Stimulated activated CD4-positive, alpha-beta T cell treated with anti-CD3 and anti-CD28 coated beads, Interleukin-2, amount 100 ng/mL, for 24 hours (primary cell): ENCODE measurements around the gene SMAD3.

Source experiments
- DNase-seq, 2 donors: peaks; one replicate each; pipeline ENCODE4 v3.0.0-alpha.2; 2020

The SMAD3 gene

DNA sequence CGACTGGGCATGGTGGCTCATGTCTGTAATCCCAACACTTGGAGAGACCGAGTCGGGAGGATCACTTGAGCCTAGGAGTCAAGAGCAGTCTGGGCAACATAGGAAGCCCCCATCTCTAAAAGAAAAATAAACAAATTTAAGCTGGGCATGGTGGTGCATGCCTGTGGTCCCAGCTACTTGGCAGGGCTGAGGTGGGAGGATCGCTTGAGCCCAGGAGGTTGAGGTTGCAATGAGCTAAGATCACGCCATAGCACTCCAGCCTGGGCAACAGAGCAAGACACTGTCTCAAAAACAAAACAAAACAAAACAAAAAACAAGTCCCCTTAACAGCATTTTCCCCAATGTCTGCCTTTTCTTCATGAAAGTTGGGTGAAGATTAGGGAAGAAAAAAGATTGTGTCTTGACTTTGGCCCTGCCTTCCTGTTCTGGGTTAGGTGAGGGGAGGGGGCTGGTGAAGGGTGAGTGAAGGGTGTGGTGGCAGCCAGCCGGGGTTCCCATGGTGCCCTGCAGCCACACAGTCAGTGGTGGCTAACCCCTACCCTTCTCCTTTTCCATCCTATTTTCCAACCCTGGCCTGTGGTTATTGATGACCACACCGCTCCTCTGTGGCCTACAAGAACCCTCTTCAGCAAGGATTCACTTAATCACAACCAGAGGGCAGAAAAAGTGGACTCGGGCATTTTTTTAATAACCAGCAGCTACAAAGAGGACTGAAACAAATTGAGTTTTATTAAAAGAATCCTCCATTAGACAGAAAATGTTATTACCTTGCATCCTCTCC, 28.4 kb upstream of the SMAD3 start:
- DNase-seq: no peak

DNA sequence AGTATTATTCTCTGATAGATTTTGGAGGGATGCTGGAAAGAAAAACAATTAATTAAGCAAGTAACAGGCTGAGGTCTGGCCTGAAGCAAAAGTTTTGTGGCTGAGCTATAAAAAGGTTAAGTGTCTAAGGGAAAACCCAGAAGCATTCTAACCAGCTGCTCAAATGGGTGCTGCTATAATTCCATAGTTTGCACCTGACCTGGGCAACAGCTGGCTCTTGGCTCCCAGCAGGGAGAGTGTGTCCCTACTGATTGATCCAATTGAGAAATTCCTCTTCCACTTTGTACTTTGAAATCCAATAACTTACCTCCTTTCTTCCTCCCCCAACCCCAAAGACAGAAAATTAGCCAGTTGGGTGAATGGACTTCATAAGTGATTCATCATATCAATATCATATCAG, 27.7 kb upstream of the SMAD3 start:
- no peak for DNase-seq

DNA sequence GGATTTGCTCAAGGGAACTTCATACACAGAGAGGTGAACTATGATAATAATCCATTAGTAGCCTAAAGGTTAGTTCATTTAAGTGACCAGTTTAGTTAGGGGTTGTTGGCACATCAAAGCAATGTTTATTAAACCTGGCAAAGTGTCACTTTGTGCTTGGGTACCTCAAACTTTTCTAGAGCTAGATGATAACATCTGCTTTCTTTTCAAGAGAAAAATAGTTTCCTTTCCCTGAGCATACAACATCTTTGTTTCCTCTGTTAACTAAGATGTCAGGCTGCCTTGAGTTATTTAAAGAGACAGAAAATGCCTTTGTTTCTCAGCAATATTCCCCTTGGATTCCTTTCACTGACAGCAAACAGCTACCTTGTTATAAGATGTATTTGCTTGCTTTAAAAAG, 26.7 kb upstream of the SMAD3 start:
- no peak for DNase-seq

DNA sequence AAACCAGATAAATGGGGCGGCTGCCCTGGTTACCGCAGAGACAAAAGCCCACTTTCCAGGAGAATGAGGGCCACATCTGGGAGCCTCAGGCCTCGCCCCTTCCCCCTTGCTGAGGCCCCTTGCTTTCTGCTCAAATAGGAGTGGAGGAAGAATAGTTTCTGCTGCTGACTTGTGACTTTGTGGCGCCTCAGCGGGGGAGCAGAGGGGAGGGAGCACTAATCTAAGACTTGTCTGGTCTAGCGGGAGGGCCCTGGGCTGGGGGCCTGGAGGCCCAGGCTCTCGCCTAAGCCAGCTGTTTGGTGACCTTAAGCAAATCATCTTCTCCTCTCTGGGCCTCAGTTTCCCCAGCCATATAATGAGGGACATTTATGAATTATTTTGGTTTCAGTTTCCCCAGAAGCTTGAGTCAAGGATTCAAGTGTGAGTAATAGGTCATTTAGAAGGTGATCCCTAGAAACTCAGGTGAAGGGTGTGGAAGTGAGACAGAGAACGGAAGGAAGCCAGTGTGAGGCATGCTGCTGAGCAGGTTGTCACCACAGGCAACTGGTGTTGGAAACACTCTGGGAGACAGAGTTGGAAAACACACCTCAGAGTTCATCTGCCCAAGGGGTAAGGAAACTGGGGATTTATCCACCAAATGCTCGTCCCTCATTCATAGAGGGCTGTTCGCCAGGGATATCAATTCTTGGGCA, 25.9 kb upstream of the SMAD3 start:
- DNase-seq: no peak

DNA sequence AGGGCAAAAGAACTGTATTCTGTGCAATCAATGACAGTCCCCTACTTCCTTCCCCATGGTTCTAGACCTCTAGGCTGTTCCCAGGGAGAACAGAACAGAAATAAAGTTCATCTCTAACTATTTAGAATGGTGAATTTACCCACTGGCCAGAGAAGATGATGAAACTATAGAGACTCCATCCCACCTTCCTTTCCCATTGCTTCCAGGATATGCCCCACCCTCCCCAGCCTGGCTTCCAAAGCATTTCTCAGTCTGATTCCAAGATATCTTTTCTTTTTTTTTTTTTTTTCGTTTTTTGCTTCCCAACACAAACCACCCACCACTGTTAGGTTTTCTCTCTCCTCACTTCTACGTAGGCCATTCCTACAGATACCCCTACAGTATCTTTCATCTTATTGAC, 25.1 kb upstream of the SMAD3 start:
- DNase-seq: no peak

DNA sequence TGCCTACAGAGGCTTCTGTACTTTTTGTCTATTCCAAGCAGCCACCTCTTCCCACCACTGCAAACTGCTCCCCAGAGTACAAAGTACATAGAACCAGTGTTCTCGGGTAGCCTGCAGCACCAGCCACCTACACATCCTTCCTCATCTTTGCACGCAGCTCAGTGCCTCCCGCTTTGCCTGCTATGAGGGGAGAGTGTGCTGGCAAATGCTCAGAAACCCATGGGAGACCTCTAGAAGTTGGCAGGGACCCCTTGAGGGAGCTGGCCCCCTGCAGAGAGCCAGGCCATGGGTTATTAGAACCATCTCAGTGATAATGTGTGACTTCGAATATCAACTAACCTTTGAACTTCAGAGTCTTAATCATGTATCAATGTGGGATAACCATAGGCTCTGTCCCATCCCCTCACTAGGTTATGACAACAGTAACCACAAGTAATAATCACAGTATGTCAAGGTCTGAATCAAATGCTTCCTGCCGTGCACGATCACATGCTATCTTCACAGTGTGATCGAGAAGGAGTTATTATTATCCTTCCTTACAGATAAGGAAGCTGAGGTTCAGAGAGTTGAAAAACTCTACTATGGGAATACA, 22.8 kb upstream of the SMAD3 start:
- no peak for DNase-seq

DNA sequence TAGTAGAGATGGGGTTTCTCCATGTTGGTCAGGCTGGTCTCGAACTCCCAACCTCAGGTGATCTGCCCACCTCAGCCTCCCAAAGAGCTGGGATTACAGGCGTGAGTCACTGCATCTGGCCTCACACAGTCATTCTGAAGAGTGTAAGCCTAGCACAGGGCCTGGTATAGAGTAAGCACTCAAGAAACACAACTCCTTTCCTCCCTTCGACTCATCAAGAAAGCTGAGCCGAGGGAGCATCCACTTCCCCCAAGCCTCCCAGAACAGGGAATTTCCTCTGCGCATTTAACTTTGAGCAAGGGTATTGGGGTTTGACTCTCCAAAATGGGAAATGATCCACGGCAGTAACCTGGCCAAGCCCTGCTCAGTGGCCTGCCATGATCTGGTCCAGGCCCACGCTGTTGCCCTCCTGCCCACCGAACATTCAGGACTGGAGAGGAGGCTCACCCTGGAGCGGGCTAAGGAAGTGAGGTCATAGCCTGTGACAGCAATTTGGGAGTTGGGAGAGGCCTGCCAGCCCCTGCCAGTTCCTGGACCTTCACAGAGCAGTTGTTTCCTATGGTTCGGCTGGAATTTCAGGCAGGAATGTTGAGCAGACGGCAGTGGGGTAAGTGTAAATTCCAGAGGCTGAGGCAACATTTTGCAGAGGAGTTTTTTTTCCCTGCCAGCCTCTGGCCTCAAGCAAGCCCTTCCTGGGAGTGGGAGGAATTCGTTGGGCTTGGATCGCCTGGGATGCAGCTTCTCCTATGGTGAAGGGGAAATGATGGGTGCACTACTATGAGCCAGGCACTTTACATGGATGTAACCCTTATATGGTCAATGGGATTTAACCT, 21.2 kb upstream of the SMAD3 start:
- DNase-seq: no peak

DNA sequence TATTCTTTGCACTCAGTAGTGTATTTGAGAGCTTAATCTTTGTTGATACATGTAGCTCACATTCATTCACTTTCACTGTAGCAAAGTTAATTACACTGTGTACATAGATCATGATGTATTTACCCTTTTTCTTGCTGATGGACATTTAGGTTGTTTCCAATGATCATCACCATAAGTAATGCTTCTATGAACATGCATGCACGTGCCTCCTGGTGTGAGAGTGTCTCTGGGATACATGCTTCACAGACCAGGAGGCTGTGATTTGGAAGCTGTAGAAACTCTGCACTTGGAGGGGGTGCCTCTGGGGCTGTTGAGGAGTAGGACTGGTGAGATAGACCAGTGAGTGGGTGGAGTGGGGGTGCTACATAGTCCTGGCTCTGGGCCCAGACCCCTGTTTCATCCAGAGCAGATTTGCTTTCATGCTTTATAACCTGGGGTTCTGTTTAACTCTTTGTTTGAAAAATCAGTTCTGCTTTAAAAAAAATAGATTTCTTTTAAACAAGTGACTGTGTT, 18.2 kb upstream of the SMAD3 start:
- DNase-seq: no peak

DNA sequence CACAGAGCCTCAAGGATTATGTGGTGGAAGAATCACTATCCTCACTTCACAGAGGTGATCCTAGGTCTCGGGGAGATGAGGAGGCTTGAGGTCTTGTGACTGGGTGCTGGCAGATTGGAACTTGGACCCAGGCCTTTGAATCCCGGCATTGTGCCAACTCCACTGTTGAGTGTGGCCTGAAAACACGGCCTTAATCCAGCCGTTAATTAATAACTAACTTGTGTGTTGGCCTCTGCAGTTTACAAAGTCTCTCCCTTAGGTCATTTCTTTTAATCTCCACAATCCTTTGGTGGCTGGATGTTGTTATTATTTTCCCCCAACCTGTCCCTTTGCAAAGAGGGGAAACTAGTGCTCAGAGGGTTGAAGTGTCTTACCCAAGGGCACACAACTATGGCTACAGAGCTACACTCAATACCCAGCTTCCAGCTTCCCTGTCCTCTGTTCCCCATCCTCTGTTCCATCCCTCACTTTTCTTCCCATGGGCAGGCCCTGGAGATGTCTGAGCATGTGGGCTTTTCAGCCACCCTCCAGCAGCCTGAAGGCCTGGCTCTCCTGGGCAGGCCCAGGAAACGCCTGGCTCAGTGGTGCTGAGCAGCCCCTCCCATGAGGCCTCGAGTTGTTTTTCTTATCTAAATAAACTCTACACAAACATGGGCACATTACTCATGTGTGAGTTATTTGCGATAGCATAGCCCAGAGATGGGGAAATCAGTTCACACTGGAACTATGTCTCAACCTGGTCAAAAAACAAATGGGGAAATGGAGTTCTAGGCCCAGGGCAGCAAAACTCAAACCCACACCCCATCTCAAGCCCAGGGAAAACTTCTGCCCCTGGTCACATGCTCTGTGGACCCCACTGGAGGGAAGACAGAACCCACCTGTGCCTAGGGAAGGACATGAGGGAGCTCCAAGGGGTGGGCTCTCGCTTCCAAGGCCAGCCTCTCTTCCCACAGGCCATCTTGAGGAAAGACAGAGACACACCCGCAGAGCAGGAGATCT, 16.8 kb upstream of the SMAD3 start:
- no peak for DNase-seq

DNA sequence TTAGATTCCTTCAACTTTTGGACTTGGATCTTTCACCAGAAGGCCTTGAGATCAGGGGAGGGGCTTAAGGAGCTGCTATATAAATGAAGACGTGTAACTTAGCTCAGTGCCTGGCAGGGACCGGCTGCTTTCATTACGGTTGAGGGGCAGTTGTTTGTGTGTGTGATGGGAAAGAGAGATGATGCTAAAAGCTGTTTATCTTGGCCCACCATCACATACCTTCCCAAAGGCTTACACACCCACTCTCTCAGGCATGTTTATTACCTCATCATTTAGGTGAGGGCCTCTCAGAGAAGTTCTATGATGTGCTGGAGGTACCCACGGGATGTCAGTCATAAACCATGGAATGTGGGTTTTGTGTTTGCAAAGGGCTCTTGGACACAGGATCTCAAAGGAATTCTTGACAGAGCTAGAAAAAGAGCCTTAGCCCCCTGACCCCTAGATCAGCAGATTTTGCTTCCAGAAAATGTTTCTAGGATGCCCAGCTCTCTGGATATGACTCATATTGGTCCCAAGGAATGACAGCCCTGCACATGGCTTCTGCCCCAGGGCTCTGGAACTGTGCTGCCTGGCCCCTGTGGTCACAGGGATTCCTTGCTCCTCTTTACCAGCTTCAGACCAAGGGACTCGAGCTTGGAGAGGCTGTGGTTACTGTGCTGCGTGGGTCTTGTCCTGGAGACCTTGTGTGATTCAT, 15.9 kb upstream of the SMAD3 start:
- DNase-seq: no peak

DNA sequence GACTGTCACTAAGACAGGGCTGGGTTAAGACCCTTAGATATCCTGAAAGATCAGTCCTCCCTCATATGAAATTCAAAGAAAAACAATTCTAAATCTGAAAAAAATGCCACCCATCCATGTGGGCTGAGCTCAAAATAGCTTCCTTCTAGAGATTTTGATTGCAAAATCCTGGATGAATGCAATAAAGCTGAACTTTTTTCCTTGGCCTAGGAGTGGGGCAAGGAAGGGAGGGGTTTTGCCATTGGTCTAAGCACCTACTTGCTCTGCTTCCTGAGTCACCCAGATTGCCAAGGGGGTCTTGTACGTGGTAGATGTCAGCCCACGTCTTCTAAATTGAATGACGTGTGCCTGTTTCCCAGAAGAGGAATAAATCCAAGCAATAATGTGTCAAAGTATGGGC, 15.3 kb upstream of the SMAD3 start:
- DNase-seq: no peak

DNA sequence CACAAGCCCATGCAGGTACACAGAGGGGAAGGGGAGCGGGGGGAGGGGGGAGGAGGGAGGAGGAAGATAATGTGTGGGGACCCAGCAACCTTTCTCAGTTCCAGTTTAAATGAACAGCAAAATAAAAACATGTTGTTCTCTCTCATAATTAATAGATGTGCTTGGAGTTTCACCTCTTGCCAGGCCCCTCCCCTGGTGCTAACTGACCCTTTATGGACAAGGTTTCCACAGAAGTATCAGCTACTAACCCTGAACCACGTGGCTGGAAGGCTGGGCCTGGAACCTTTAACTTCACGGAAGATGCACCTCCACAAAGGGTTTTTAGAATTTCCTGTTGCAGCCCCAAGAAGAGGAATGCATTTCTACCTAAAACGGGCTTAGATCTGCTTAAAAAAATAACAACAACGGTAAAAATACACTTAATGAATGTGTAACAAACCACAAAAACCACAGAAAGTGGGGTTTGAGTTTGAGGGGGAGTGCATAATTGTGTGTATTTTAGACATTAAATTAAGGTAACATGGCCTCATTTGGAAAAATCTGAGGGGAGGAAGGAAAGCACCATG, 14.8 kb upstream of the SMAD3 start:
- DNase-seq: no peak

DNA sequence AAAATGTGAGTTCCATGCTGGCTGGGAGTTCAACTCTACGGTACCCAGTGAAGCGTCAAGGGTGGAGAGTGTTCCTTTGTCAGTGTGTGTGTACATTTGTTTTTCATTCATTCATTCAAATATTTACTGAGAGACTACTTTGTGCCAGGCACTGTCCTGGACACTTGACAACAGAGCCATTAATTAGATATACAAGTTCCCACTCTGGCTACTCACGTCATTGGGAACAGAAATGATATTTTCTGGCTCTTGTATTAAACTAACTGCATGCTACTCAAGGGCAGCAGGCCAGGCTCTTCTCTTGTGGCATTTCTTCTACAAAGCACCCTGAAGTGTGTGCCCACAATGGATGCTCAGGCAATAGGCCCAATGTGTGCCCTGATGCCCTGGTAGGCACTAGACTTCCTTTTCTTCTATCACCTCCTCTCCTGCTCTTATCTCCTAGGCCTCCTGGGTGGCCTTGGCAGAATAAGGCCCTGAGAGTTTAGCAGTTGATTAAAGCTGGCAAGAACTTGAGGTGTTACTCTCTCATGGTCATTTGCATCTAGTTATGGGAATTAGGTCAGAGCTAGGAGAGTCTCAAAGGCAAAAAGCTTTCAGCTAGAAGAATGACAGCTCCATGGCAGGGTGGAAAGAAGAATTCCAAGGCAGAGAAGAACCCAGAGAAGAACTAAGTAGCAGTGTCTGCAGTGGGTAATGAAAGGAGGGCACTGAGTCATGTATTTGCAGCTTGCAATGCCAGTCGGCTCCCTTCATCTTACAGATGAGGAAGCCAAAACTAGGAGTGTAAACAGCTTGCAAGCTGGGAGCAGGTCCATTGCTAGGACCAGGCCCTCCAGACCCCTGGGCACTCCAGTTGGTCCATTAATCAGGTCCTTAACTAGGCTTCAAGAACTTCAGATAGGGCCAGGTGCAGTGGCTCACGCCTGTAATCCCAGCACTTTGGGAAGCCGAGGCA, 14.0 kb upstream of the SMAD3 start:
- no peak for DNase-seq

DNA sequence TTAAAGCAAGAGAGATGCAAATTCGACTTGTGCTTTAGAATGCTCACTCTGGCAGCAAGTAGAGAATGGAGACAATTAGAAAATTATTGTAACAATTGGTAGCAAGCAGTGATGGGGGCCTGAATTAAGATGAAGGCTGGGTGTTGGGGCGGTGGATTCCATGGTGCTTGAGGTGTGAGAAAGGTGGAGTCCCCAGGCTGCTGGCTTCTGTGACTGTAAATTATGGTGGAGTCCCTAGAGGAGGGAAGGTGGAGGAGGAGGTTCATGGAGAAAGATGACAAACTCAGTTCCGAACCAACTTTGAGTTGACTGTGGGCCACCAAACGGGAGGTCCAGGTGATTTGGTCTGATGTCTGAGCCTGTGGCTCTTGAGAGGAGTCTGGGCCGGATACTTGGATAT, 10.7 kb upstream of the SMAD3 start:
- DNase-seq: no peak

DNA sequence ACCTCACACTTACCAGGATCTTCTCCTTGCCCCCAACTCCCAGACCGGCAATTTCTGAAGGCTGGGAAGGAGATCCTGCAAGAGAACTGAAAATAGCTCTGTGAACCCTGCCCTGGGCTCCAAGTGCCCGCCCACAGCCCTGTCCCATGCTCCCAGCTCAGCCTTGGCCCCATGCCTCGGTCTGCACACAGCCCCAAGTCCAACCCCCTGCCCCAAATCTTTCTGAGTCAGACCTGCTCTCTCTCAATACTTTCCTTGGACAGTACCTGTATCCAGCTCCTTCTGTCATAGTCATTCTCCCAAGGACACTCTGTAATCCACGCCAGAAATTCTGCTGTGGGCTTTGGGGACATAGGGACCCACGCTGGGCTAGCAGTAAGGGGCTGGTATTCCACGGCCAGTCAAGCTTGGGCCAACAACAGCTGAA, 6.3 kb upstream of the SMAD3 start:
- no peak for DNase-seq

DNA sequence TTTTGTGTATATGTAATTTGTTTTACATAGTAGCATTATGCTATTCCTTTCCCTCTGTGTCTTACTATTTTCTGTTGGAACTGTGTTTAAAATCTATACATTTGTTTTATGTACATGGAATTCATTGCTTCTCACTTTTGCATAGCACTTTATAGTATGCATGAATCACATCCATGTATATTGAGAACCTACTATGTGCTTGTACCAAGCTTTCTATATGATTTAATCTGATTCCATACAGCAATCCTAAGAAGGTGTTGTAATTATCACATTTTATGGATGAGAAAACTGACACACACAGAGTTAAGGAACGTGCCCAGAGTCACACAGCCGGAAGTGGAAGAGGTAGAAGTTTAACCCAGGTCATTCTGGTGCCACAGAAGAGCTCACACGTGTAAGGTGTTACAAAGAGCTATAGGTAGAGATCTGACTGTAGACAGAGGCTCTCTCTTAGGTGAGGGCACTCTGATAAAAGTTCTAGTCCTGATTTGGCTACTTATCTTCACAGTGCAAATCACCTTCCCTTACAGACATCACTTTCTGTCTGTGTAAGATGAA, 3.5 kb upstream of the SMAD3 start:
- no peak for DNase-seq

DNA sequence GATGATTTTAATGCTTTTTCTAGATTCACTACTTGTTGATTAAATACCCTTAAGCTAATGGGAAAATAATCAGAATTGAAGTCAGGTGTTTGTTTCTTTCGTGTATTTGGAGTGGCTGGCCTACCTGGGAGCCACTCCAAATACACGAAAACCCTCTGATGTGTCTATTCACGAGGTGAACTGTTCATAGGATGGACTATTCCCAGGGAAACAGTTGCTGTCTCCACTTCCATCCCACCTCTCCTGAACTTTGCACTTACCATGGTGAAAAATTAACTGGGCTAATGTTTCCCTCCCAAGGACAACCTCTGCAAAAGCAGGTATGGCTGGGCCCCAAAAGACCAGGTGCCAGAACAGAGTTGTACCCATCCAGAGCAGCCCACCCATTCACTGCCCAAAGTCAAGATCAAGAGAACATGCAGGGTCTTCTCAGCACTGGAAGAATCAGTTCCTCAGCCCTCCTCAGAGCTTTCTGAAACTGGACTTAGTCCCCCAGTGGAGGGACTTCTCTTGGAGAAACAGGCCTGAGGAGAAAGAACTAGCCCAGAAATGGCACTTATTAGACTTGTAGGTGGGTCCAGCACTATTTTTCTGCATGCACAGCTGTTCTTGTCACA, 2.9 kb upstream of the SMAD3 start:
- DNase-seq: no peak

DNA sequence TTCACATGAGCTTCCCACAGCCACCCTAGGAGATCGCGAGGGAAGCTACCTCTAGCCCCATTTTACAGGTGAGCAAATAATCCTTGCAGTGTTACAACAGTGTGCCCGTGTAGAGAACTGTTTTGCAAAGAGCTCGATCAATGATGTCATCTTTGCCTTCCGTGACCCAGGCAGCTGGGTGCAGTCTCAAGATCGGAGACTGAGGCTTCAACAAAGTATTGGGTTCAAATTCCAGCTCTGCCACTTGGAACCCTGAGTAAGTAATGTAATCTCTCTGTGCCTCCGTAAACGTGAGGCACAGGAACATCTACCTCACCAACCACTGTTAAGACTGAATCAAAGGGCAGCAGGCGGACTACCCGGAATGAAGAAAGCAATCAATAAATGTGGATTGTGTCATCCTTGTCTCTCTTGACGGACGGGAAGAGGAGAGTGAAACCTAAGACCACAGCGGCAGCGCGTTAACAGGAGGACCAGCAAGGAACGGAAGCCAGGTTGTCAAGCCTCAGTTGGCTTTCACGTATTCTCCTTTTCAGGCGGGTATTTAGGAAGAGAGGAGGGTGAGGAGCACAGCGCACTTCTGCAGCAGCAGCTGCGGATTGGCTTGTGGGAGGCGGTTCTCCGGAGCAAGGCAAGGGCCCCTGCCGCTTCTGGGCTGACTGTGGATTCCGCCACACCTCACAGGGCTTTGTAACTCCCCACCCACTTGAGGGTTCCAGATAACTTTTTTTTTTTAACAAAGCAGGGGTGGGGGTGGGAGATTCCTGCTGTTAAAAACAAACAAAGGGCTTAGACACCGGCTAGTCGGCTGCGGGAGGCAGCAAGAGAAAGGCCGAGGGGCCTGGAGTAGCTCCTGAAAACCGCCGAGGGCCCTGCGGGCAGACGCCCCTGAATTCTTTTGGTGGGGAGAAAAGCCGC, 1.5 kb upstream of the SMAD3 start:
- DNase-seq: peak in 1 of 2 donors; percentile 38
